DMS114 treated with DMSO at 0.1 percent for 48 hours (cell line): ENCODE results near the gene INCA1.
A peak's percentile ranks its signal among the peaks of the same experiment; 100 is the strongest.
"Not testable (repeated sequence)": the region's sequence is repeated elsewhere in the genome, so short reads cannot be mapped to it uniquely, and the experiment has no call there.

Experiments
- DNase-seq: peaks from one replicate; lab custom pipeline; 2025; ENCODE audit not compliant: unreplicated experiment; lab: John Stamatoyannopoulos, UW

Gene INCA1, protein sequence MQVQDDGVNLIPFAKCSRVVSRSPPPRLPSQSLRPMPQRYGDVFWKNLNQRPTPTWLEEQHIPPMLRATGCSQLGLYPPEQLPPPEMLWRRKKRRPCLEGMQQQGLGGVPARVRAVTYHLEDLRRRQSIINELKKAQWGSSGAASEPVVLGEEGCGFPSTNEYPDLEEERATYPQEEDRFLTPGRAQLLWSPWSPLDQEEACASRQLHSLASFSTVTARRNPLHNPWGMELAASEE

DNA sequence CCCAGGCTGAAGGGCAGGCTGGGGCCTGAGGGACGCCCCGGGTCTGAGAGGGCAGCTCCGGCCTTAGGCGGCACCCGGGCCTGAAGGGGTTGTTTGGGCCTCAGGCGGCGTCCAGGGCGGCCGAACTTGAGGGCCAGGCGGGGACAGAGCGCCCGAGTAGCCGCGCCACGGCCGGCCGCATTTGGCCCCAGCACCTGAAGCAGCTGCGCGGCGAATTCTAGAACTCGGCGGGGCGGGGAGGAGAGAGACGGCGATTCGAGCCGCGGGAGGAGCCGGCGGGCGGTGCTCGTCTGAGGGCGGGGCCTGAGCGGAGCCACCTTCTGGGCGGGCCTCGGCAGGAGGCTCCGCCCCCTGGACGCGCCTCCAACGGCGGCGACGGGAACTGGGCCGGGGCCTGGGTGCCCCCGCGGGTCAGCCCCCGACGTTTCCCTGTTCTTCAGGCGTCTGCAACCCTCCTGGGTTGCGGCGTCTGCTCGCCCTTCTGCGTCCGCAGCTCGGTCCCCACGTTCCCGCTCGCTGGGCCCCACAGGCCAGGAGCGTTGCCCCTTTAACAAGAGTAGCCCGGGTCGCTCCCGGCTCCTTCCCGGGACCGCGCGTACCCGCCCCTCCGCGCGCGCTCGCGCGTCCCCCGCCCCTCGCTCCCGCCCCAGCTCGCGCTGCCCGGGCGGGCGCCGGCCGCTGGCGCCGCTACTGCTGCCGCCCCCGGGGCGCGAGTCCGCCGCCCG is at the start of gene INCA1, which contains the start of gene KIF1C:
Gene INCA1 (minus strand): TSS at position 221 of the 725 bp plus-strand sequence. CDS start 3,085 bp downstream, outside the sequence.
Gene KIF1C (plus strand): TSS at position 649 of the 725 bp plus-strand sequence. CDS start 2,297 bp downstream, outside the sequence.
- DNase-seq, result peak; percentile 70

DNA sequence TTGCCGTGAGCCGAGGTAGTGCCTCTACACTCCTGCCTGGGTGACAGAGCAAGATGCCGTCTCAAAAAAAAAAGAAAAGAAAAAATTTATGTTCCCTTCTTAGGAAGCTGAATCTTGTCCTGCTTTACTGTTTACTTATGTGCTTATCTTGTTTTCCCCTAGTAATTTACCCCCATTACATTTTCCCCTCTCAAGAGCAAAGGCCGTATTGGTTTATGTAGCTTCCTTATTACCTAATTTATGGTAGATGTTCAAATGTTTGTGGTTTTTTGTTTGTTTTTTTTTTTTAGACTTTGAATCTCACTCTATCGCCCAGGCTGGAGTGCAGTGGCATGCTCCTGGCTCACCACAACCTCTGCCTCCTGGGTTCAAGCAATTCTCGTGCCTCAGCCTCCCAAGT is 48.2 kb upstream of the INCA1 start:
- no peak for DNase-seq

DNA sequence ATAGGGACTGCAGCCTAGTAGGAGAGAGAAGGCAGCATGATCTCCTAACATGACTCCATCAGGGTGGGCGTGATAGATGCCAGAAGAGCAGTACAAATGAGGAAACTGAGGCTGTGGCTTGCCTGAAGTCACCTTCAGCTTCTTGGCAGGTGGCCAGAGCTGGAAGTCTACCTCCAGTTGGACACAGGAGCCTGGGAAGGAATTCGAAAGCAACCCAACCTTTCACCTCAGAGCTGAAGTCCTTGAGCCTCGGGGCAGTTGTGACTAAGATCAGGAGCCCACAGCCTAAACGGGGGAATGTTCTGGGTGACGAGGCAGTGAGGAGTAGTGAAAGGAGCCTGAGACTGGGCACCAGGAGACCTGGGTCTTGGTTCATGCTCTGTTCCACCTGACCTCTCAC is 47.3 kb upstream of the INCA1 start:
- DNase-seq, result no peak

DNA sequence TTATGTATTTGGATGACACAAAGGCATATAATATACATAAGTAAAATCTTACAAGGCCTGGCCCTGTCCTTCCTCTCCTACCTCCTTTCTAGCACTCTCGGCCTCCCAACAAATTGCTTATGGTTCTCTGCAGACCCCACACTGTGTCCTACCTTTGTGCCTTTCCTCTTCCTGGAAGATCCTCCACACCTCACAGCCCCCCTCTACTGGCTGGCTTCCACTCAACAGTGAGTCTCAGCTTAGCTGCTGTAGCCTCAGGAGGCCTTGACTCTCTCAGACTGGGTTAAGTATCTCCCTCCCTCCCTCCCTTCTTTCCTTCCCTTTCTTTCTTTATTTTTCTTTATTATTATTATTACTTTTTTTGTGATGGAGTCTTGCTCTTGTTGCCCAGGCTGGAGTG is 46.2 kb upstream of the INCA1 start:
- no peak for DNase-seq

DNA sequence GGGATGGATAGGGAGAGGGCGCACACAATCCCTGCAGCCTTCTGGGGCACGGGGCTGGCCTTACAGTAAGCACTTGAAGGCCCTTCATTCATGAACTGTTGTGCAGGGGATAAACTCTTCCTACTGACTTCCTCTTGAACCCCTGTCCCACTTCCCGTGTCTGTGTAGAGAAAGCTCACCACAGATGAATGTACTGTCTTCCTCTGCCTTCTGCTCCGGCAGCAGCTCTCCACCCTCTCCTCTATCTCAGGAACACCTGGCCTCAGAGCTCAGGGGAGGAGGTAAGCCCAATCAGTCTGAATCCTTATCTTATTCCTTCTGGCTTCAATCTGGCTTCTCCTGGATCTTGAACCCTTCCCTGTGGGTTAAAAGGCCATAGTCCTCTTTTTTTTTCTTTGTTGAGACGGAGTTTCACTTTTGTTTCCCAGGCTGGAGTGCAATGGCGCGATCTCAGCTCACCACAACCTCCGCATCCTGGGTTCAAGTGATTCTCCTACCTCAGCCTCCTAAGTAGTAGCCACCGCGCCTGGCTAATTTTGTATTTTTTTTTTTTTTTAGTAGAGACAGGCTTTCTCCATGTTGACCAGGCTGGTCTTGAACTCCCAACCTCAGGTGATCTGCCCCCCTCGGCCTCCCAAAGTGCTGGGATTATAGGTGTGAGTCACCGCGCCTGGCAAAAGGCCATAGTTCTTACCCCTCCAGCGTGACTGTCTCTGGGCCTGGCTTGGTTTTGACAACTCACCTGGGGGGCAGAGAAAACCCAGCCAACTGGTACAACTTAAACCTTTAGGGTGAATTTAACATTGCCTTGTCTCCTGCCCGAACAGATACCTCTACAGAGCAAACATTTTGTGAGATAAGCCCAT is 45.1 kb upstream of the INCA1 start:
- no peak for DNase-seq

DNA sequence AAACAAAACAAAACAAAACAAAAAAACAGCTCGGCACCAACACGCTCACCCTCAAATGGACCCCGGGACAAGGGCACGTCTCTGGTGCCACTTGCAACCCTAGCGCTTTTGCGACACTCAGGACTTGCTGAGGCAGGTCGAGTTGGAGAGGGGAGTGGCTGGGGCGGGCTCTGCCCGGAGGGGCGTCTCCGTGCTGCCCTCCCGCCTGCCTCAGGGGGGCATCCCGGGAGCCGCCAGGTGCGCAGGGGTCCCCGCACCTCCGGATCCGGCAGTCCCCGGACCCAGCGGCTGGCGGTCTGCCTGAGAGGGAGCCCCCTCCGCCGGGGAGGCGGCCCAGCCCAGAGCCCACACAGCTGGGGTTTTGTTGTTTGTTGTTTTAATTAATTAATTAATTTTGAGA is 38.0 kb upstream of the INCA1 start, which contains the start of gene SLC52A1:
Gene SLC52A1 (minus strand): TSS at position 112 of the 400 bp plus-strand sequence. CDS start 820 bp downstream, outside the sequence.
- DNase-seq, result no peak

DNA sequence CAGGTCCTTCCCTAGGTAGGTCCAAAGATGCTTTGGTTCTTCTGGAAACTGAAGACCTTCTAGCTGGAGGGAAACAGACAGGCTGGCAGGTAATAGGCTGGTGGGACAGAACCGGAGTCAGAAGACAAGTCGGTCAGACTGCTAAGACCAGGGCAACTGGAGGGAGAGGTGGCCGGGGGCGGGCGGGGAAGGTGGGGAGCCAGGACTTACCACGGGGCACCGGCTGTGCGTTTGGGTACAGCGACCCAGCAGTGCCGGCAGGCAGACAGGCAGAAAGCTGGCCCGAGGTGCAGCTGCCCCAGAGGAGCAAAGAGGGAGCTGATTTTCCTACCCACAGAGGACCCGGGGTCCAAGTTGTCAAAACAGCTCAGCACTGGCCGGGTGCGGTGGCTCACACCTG is 37.3 kb upstream of the INCA1 start:
- DNase-seq, result no peak

DNA sequence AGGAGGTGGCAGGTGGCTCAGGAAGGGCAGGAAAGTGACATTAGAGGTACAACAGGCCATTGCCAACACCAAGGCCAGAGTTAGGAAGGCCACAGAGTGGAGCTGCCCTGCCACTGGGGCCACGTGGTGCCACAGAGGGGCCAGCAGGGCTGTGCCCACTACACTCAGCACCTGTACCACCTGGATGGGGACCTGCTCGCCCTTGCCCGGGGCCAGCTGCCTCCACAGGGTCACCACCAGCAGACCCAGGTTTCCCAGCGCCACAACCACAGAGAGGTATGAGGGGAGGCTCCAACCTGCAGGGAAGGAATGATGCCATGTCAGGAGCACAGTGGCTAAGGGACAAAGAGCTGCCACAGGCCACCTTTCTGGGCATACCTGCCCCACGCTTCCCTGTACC is 36.7 kb upstream of the INCA1 start:
- no peak for DNase-seq

DNA sequence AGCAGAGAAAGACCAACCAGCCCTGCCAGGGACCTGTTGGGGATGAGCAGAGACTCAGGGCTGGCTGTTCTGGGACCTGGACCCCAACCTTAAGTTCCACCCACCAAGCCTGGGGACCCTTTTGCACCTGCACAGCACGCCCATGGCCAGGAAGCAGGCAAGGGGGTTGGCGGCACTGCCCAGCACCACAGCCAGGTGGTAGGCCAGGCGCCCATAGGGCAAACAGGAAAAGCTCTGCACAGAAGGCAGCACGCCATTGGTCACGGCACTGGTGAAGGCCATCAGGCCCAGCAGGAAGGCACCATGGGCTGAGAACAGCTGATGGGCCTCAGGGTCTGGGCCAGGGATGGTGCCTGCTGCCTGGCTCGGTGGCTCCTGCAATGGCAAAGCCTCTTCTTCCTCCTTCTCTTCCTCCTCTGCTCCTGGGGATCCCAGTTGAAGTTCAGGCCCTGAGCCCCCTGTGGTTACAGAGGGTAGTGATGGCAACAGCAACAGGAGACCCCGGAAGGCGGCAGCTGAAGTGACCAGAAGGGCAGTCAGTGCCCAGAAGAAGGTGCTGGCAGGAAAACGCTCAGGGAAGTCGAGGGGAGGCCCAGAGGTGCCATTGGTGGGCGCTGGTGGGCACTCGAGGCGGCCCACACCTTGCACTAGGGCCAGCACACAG is 36.2 kb upstream of the INCA1 start:
- no peak for DNase-seq

DNA sequence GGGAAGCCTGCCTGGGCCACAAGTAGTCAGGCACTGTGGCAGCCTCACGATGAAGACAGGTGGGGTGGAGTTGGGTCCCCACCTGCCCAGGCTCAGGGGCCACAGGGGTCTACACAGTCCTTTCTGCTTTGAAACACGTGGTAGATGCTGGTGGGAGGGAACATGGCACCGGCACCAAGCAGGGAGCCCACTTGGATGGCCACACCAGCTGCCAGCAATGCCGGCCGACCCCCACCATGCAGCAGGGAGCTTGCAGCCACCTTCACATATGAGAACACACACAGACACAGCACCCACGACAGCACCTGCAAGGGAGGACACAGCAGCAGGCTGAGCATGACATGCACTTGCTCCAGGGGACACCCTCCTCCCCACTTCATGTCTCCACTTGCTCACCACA is 35.5 kb upstream of the INCA1 start:
- no peak for DNase-seq

DNA sequence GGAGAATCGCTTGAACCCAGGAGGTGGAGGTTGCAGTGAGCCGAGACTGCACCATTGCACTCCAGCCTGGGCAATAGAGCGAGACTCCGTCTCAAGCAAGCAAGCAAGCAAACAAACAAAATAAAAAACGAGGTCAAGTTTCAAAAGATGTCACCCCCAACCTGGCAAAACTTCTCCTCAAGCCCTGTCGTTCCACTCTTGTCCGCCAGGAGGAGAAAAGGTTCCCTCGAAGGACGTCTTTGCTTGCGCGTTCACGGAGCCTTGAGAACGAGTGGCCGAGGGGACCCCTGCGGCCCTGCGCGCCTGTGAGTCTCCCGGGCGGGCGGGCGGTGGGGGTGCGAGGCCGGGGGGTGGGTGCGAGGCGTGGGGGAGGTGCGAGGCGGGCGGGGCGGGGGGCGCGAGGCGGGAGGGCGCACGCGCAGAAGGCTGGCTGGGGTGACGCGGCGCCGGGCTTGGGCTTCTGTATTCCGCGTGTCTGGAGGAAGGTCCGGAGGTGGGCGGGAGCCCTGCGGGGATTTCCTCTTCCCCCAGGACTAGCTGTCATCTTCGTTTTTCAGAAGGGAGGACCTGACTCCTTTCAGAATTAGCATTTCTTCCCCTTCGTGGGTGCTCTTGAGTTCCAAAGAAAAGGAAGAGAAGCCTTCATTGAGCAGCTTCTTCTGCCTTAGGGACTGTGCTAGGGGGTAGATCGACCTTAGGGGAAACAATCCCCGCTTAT is 34.2 kb upstream of the INCA1 start:
- peak; percentile 66 for DNase-seq

DNA sequence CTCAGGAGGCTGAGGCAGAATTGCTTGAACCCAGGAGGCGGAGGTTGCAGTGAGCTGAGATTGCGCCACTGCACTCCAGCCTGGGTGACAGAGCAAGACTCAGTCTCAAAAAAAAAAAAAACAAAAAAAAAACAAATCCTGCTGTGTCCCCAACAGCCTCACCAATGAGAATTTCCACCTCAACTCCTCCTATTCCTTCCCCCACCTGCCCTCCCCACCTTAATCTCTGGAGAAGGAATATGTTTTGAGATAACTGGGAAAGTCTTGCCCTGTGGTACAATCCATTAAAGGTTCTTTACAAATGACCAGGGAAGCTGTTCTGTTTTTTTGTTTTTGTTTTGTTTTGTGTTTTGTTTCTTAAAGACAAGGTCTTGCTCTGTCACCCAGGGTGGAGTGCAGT is 32.8 kb upstream of the INCA1 start:
- DNase-seq, result not testable (repeated sequence)

DNA sequence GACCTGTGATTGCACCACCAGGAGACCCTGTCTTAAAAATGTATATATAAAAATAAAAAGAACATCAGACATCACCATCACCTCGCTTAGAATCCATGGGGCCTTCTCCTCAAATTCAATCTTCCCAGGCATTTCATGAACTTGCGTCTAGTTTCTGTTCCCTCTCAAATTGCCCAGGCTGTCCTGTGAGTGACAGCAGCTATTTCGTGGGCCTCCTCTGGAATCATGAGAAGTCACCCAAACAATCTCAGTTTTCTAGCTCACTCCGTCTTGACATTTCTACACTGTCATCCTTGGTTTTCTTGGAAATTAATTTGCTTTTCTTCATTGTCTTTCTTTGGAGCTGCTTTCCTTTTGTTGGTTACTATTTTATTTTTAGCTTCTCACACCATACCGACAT is 30.6 kb upstream of the INCA1 start:
- DNase-seq, result no peak

DNA sequence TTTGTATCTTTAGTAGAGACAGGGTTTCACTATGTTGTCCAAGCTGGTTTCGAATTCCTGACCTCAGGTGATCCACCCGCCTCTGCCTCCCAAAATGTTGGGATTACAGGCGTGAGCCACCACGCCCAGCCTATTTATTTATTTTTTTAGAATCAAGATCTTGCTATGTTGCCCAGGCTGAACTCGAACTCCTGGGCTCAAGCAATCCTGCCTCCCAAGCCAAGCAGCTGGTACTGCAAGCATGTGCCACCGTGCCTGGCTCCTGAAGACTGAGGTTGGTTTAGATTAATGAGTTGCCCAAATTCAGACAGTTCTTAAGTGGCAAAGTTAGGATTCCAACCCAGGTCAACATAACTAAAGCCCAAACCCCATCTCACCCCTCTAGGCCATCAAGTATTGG is 30.0 kb upstream of the INCA1 start:
- DNase-seq, result no peak

DNA sequence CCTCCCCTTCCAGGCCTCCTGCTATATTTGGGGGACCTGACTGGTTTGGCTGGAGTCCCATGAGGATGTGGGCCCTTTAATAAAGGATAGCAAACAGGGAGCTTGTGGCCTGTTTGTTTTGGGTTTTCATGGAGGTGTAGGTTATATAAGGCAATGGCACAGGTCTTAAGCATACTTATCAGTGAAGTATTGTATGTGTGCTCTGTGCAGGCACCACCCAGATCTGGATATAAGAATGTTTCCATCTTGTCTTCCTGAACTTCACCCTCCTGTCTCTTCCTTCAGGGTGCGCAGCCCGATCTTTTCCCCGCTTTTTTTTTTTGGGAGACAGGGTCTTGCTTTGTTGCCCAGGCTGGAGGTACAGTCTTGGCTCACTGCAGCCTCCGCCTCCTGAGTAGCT is 27.3 kb upstream of the INCA1 start:
- DNase-seq, result no peak

DNA sequence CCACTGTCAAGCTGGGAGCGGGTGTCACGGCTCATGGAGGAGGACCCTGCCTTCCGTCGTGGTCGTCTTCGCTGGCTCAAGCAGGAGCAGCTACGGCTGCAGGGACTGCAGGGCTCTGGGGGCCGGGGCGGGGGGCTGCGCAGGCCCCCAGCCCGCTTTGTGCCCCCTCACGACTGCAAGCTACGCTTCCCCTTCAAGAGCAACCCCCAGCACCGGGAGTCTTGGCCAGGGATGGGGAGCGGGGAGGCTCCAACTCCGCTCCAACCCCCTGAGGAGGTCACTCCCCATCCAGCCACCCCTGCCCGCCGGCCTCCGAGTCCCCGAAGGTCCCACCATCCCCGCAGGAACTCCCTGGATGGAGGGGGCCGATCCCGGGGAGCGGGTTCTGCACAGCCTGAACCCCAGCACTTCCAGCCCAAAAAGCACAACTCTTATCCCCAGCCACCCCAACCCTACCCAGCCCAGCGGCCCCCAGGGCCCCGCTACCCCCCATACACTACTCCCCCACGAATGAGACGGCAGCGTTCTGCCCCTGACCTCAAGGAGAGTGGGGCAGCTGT is 26.3 kb upstream of the INCA1 start:
- DNase-seq, result no peak

DNA sequence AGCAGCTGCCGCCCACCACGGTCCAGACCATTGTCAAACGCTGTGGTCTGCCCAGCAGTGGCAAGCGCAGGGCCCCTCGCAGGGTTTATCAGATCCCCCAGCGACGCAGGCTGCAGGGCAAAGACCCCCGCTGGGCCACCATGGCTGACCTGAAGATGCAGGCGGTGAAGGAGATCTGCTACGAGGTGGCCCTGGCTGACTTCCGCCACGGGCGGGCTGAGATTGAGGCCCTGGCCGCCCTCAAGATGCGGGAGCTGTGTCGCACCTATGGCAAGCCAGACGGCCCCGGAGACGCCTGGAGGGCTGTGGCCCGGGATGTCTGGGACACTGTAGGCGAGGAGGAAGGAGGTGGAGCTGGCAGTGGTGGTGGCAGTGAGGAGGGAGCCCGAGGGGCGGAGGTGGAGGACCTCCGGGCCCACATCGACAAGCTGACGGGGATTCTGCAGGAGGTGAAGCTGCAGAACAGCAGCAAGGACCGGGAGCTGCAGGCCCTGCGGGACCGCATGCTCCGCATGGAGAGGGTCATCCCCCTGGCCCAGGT is 24.9 kb upstream of the INCA1 start:
- DNase-seq, result no peak

DNA sequence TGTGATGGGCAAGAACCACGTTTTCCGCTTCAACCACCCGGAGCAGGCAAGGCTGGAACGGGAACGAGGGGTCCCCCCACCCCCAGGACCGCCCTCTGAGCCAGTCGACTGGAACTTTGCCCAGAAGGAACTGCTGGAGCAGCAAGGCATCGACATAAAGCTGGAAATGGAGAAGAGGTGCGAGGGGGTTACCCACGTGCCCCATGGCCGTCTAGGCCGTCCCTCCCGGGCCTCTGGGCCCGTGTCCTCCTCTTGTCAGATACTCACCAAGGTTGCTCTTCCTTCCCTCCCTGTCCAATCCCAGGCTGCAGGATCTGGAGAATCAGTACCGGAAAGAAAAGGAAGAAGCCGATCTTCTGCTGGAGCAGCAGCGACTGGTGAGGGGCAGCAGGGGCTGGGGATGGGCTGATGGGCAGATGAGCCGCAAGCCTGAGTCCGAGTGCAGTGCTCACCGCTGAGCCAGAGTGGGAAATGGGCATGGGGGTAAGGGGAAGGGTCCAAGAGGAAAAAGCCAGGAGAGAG is 23.2 kb upstream of the INCA1 start:
- no peak for DNase-seq

DNA sequence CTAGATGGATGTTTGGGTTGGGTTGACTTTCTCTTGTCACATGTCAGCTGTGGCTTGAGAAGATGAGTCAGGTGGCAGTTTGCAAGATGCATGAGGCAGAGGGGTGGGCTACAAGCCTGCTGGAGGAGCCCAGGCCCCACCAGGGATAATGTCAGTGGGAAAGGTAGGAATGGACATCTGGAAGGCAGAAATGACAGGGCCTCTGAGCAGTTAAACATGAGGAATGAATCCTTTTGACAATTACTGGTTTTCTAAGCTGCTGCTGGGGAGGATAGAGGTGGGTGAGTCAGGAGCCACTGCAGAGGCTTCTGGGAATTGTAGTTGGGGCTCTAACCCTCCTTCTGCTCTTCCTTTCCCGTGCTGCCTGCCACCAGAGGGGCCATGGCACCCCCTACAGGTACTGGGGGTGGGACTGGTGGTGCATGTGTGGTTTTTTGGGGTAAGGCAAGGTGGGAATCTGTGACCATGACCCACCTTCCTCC is 22.2 kb upstream of the INCA1 start:
- DNase-seq, result no peak
